Heart left ventricle (tissue), 16 donors: ENCODE measurements around the gene IFRD1. TPM values are rescaled to one million over a fixed set of nuclear protein-coding genes. Genes with fewer than 3 reads are reported as not detected.

ENCODE experiments used
- ATAC-seq, 4 donors: fragments of 200-7000 bp; cut with Tn5 transposase; one replicate each; pipeline ENCODE4 v1.9.1; 2020 to 2022; ENCODE audit warnings: moderate library complexity in 4 of 4, mild to moderate bottlenecking in 3 of 4, moderate number of reproducible peaks in 1 of 4
- DNase-seq, 5 donors: peaks; one replicate each; pipeline ENCODE4 v3.0.0-alpha.2; 2020
- H3K27ac ChIP-seq, 12 donors: fragments of 200-600 bp; sonication (generic) in 4 of 12; one replicate each; pipeline versions ENCODE4 v1.5.0 to v1.8.0; 2016 to 2022; ENCODE audit warnings: mild to moderate bottlenecking in 2 of 12
- H3K27me3 ChIP-seq, 9 donors: fragments of 200-600 bp; sonication (generic) in 2 of 9; one replicate each; pipeline versions ENCODE4 v1.5.1 to v1.8.0; 2016 to 2022; ENCODE audit warnings: mild to moderate bottlenecking in 3 of 9
- H3K36me3 ChIP-seq, 9 donors: fragments of 200-600 bp; sonication (generic) in 2 of 9; one replicate each; pipeline versions ENCODE4 v1.5.0 to v1.8.0; 2018 to 2022; ENCODE audit warnings: mild to moderate bottlenecking in 2 of 9
- H3K4me1 ChIP-seq, 12 donors: fragments of 200-600 bp; sonication (generic) in 4 of 12; one replicate each; pipeline versions ENCODE4 v1.5.0 to v1.8.0; 2016 to 2022; ENCODE audit warnings: mild to moderate bottlenecking in 3 of 12
- H3K4me3 ChIP-seq, 12 donors: fragments of 200-600 bp; sonication (generic) in 4 of 12; one replicate each; pipeline versions ENCODE4 v1.5.0 to v1.8.0; 2017 to 2022; ENCODE audit warnings: mild to moderate bottlenecking in 9 of 12, moderate library complexity in 4 of 12
- H3K9me3 ChIP-seq, 12 donors: fragments of 200-600 bp; sonication (generic) in 4 of 12; one replicate each; pipeline versions ENCODE4 v1.5.0 to v1.8.0; 2016 to 2022; ENCODE audit warnings: mild to moderate bottlenecking in 1 of 12
- CTCF ChIP-seq, 12 donors: fragments of 200-600 bp; sonication (generic) in 4 of 12; IDR thresholded peaks; one replicate each; pipeline versions ENCODE4 v1.5.0 to v1.8.0; 2018 to 2022; ENCODE audit warnings: antibody characterized with exemption in 12 of 12, mild to moderate bottlenecking in 5 of 12
- POLR2A ChIP-seq, 2 donors: fragments of 450-650 bp; IDR thresholded peaks; one replicate each; pipeline ENCODE4 v1.6.1; 2017; ENCODE audit warnings: antibody characterized with exemption in 2 of 2, mild to moderate bottlenecking in 2 of 2, moderate library complexity in 2 of 2
- WGBS, 4 donors: extraction: QIAGEN DNeasy Blood & Tissue Kit in 2 of 4; methylation state at CpG; one replicate each; pipeline versions ENCODE4 v1.1.5 to v1.1.7; 2013 to 2018; 5-methylcytosine and 5-hydroxymethylcytosine counted together
- intact Hi-C, 10 donors: fragments of 100-400 bp; cut with DNase I; formaldehyde crosslinking; loops; one replicate each; pipeline versions ENCODE4 v1.11.1 to v1.14.2; 2022
- polyA plus RNA-seq, 2 donors: library from polyadenylated mRNA; stranded (reverse); fragments of 200-250 nt; gene quantifications; one replicate each; pipeline ENCODE4 v1.2.3, GENCODE V29; 2013
- total RNA-seq, 9 donors: library from RNA; depleted of rRNA in 2 of 9; stranded (reverse); fragments of >200 nt in 2 of 9; fragmentation: NEBNext Ultra II Directional in 3 of 9; extraction: Animal tissue kit (Norgen Biotek cat#: 25700) in 3 of 9; gene quantifications; one replicate each; pipeline versions ENCODE4 v1.1.0 to v1.2.4, GENCODE V29; 2016 to 2023
- donor health status: ischemic (EF 13 %, LVEDD 7.1; RV severe dilation, severe dysfunction).
- donor health status: healthy with polysubstance abuse.
- donor health status: DM: no; HTN: yes; CAD: no.
- donor health status: DM: no; HTN: no; CAD: no.
- donor health status: ischemic (EF 25% LVEDD 6.9; RV normal size, moderate dysfunction).
- donor health status: ischemic (EF 25% LVEDD 5.7; RV mildly dilated, moderate dysfunction).
- donor health status: healthy.
- donor health status: DM: yes; HTN: yes; CAD: no.
- donor health status: ischemic (EF 35%, LVEDD 5.7; RV mildly dilated, moderate dysfunction).
- donor health status: nonischemic (EF 11% LVEDD 7.7; RV severe dilation, severe dysfunction).
- donor health status: DM: yes; HTN: yes; CAD: no.
- donor health status: PGD.
- donor health status: ischemic (EF 29% LVEDD 5.4; RV normal size, mild dysfunction).
- donor health status: nonischemic (EF 23%, LVEDD 6.1; RV moderate dilation, normal function).

Gene IFRD1
- total and polyA plus RNA-seq, 11 donors, result 11.3 to 74.7 (median 28.1) TPM

GRCh38 chr7:112500619-112501018, 50.4 kb downstream of the IFRD1 start:
- ATAC-seq, result no peak
- no peak for DNase-seq
- no peaks in the 10 kb centered on the region for H3K36me3 ChIP-seq
- intact Hi-C loops, result loop anchor here in 1 of 10 donors (5.0 kb wide), 1 partner anchor 397 kb away; no protein-coding TSS in a partner anchor
- no peaks in the 10 kb centered on the region for H3K27me3 ChIP-seq
- H3K27ac ChIP-seq, result no peak overlapping the region
- H3K9me3 ChIP-seq, result no peaks in the 10 kb centered on the region
- 87 to 92% (median 90%) methylated on average over 3 of the region's 3 CpGs for WGBS, 4 donors
- H3K4me1 ChIP-seq, result peaks cover 0 to 32% (median 8%) of the 10 kb centered on the region in 12 donors
- TF ChIP-seq POLR2A (IDR thresholded peaks at IDR 0.05) (no peak), CTCF (IDR thresholded peaks at IDR 0.05) (peak in 3 of 12 donors; percentile 14 to 32 (median 21))
- no peak overlapping the region for H3K4me3 ChIP-seq

DNA sequence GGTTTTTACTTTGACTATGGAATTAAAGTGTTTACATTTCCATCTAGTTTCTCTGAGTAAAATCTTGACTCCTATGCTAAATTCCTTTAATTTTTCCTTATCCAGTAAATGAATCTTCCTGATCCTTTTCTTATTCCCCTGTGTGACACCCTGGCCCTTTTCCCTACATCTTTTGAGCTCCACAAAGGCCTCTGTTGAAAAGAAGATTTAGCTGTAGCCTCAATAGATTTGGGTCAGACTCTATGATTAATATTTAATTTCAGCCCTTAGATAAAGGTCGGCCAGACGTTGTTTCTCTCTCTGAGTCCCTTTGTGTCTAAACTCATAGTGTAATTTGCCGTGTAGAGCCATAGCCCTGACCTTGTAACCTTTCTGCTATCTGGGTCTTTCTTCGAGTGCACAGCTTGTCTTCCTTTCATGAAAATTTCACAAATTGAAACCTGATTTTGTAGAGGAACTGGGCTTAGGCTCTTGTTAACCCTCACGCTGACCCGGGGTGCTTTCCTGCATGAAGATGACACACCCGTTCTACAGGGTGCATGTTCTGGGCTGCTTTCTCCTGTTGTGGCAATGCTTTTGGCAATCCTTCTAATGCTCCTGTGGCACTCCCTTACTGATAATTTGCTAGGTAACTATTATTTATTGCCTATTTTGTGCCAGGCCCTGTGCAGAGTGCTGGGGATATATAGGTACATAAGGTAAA, 51.7 kb downstream of the IFRD1 start:
- H3K27ac ChIP-seq, result no peak overlapping the region
- no peaks in the 10 kb centered on the region for H3K27me3 ChIP-seq
- ATAC-seq, result no peak
- no peak overlapping the region for H3K4me3 ChIP-seq
- H3K4me1 ChIP-seq, result peaks cover 0 to 33% (median 9%) of the 10 kb centered on the region in 12 donors
- no peak for DNase-seq
- 67 to 78% (median 72%) methylated on average over 7 of the region's 7 CpGs for WGBS, 4 donors
- H3K36me3 ChIP-seq, result no peaks in the 10 kb centered on the region
- no peaks in the 10 kb centered on the region for H3K9me3 ChIP-seq
- TF ChIP-seq CTCF (IDR thresholded peaks at IDR 0.05), result no peak
- TF ChIP-seq POLR2A (IDR thresholded peaks at IDR 0.05), result no peak
- intact Hi-C loops, result loop anchor here in 1 of 10 donors (5.0 kb wide), 1 partner anchor 395 kb away; no protein-coding TSS in a partner anchor

GRCh38 chr7:112502700-112503099, 52.4 kb downstream of the IFRD1 start:
- Histone ChIP-seq H3K27ac (no peak overlapping the region), H3K4me3 (no peak overlapping the region), H3K4me1 (peaks cover 0 to 33% (median 9%) of the 10 kb centered on the region in 12 donors), H3K27me3 (no peaks in the 10 kb centered on the region), H3K9me3 (no peaks in the 10 kb centered on the region), H3K36me3 (no peaks in the 10 kb centered on the region)
- ATAC-seq (no peak), DNase-seq (no peak)
- no peak for TF ChIP-seq POLR2A (IDR thresholded peaks at IDR 0.05)
- TF ChIP-seq CTCF (IDR thresholded peaks at IDR 0.05), result no peak
- 63 to 80% (median 72%) methylated on average over 2 of the region's 2 CpGs for WGBS, 4 donors
- intact Hi-C loops, result loop anchor here in 1 of 10 donors (5.0 kb wide), 1 partner anchor 395 kb away; no protein-coding TSS in a partner anchor

GRCh38 chr7:112503361-112503972, 53.2 kb downstream of the IFRD1 start:
- H3K27ac ChIP-seq, result peak overlapping the region in 6 of 12 donors; percentile 15 to 74 (median 44)
- 62 to 71% (median 66%) methylated on average over 4 of the region's 4 CpGs for WGBS, 4 donors

More at GRCh38 chr7:112503361-112503972, 53.2 kb downstream of the IFRD1 start:
- TF ChIP-seq CTCF (IDR thresholded peaks at IDR 0.05), result no peak
- TF ChIP-seq POLR2A (IDR thresholded peaks at IDR 0.05), result no peak
- ATAC-seq (no peak), DNase-seq (no peak)
- intact Hi-C loops, result loop anchor here in 1 of 10 donors (5.0 kb wide), 1 partner anchor 394 kb away; no protein-coding TSS in a partner anchor
- H3K9me3 ChIP-seq, result no peaks in the 10 kb centered on the region
- H3K4me3 ChIP-seq, result no peak overlapping the region
- no peaks in the 10 kb centered on the region for H3K27me3 ChIP-seq
- peaks cover 0 to 33% (median 9%) of the 10 kb centered on the region in 12 donors for H3K4me1 ChIP-seq
- H3K36me3 ChIP-seq, result no peaks in the 10 kb centered on the region
